MV-4-11 (cell line): ENCODE results near the gene RBX1.
"Not testable (repeated sequence)": the region's sequence is repeated elsewhere in the genome, so short reads cannot be mapped to it uniquely, and the experiment has no call there.

Experiments
- DNase-seq: peaks from one replicate; lab custom pipeline; 2025; lab: John Stamatoyannopoulos, UW

RBX1 gene

DNA sequence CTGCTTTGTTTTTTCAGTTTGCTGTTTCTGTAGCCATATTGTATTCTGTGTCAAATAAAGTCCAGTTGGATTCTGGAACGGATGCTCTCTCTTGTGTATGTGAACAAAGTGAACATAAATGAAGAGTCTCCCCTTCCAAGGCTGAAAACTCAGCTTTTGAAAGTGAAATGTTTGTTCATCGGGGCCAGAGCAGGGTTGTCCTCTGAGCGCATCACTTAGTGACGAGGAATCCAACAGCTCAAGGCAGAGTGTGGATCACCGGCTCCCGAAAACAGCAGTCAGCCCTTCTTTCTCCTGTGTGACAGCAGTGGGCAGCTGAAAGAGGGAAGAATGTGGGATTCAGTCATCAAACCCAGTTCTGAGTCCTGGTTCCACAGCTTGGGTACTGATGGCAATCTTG, 21.4 kb downstream of the RBX1 start:
- DNase-seq, result no peak

DNA sequence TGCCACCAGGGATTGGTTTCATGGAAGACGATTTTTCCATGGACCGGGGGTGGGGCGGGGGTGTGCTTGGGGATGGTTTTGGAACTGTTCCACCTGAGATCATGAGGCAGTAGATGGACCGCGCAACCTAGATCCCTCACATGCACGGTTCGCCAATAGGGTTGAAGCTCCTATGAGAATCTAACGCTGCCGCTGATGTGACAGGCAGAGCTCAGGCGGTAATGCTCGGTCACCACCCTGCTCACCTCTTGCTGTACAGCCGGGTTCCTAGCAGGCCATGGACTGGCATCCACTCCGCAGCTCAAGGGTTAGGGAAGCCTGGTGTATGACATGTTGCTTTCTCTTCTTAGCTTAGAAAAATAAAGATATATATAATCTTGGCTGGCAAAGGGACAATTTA, 22.0 kb downstream of the RBX1 start:
- DNase-seq, result no peak

DNA sequence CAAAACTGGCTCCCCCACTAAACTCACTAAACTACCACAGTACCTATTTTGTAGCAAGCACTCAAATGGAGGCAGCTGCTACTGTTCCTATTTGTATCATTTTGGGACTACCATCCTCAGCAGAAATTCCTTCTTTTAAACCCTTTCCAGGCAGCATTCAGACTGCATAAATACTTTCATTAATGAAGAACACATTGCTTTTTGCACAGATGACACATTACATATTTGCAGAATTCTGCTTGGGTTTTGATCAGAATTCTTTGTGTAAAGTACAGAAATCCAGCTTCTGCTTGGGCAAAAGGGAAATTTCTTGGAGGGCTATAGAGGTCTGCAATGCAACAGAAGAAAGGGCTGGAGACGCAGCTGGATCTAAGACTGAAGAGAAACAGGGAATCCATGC, 24.2 kb downstream of the RBX1 start:
- DNase-seq, result no peak

- DNase-seq, result no peak
Observed at GRCh38 chr22:40976866-40977700, 25.9 kb downstream of the RBX1 start.

DNA sequence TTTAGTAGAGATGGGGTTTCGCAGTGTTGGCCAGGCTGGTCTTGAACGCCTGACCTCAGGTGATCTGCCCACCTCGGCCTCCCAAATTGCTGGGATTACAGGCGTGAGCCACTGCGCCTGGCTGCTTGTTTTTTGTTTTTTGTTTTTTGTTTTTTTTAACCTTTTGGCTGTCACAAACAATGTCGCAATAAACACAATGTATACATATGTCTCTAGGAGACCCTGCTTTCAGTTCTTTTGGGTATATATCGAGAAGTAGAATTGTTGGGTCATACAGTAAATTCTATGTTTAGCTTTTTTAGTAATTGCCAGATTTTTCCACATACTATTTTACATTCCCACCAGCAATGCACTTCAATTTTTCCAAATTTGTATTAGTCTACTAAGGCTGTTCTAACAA, 28.0 kb downstream of the RBX1 start:
- no peak for DNase-seq

DNA sequence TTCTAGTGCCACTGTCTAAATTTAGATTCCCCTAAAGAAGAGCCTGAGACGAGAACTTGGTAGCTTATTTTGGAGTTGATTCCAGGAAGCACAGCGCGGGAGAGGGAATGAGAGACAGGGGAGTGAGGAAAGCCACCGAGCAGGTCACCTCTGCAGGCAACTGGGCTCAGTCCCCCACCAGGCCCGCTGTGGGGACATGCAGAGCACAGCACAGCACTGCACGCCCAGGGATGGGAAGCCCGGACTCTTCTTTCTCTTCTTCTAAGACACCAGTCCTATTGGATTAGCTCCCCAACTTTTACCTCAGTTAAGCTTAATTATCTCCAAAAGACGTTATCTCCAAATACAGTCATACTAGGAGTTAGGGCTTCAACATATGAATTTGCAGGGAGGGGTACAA, 28.7 kb downstream of the RBX1 start:
- DNase-seq, result no peak

GRCh38 chr22:40982482-40983385, 31.6 kb downstream of the RBX1 start:
- DNase-seq, result peak; percentile 65

- DNase-seq, result no peak
Observed at GRCh38 chr22:40991298-40991697, 40.1 kb downstream of the RBX1 start.

- DNase-seq, result no peak
Observed at GRCh38 chr22:40995821-40996220, 44.6 kb downstream of the RBX1 start.

GRCh38 chr22:40997520-40997919, 46.3 kb downstream of the RBX1 start:
- no peak for DNase-seq

- no peak for DNase-seq
Observed at GRCh38 chr22:41000040-41000565, 48.9 kb downstream of the RBX1 start.

GRCh38 chr22:41000941-41001721, 50.0 kb downstream of the RBX1 start:
- DNase-seq, result no peak

GRCh38 chr22:41001722-41002122, 50.5 kb downstream of the RBX1 start:
- no peak for DNase-seq

DNA sequence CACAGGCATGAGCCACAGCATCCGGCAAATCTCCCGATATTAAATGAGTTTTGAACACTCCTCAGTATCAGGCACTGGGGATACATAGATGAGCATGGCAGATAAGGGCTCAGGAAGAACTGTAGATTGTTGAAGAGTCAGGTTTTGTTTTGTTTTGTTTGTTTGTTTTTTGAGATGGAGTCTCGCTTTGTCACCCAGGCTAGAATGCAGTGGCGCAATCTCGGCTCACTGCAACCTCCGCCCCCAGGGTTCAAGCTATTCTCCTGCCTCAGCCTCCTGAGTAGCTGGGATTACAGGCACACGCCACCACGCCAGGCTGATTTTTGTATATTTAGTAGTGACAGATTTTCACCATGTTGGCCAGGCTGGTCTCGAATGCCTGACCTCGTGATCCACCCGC, 51.2 kb downstream of the RBX1 start:
- not testable (repeated sequence) for DNase-seq

DNA sequence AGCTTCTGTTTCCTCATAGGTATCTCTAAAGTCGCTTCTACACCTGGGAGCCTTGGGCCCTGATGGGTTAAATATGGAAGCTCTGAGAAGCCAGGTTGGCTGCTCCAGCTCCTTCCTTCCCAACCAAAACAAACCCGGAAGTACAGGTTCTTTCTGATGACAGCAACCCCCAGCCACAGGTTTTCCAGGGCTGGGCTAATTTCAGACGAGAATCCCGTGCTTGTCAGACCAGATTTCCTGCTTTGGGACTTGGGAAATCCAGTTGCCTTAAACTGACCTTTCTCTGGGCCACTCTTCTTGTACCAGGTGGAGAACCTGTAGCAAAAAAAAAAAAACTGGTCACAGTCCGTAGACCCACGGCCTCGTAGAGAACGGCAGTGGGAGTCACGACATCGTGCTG, 51.9 kb downstream of the RBX1 start:
- DNase-seq, result no peak

DNA sequence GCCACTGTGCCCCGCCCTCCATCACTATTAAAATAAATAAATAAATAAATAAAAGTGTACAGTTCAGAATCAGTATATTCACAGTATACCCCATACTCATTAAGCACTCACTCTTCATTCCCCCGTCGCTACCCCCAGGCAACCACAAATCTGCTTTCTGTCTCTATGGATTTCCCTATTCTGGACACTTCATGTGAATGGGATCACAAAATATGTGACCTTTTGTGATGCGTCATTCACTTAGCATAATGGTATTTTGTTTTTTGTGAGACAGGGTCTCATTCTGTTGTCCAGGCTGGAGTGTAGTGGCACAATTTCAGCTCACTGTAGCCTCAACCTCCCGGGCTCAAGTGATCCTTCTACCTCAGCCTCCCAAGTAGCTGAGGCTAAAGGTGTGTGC, 52.8 kb downstream of the RBX1 start:
- no peak for DNase-seq

GRCh38 chr22:41009222-41009948, 58.2 kb downstream of the RBX1 start:
- peak; percentile 29 for DNase-seq

DNA sequence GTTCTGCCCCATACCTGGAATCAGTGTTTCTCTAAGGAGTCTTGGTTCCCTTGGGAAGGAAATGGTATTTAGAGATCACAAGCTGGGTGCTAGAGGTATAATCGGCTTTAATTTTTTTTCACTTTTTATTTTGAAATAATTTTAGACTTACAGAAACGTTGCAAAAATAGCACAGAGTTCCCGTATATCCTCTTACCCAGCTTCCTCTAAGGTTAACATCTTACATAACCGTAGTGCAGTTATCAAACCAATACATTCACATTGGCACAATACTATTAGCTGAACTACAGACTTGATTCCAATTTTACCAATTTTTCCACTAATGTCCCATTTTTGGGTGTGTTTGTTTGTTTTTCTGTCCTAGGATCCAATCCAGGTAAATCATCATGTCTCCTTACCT, 63.8 kb downstream of the RBX1 start:
- DNase-seq, result no peak

DNA sequence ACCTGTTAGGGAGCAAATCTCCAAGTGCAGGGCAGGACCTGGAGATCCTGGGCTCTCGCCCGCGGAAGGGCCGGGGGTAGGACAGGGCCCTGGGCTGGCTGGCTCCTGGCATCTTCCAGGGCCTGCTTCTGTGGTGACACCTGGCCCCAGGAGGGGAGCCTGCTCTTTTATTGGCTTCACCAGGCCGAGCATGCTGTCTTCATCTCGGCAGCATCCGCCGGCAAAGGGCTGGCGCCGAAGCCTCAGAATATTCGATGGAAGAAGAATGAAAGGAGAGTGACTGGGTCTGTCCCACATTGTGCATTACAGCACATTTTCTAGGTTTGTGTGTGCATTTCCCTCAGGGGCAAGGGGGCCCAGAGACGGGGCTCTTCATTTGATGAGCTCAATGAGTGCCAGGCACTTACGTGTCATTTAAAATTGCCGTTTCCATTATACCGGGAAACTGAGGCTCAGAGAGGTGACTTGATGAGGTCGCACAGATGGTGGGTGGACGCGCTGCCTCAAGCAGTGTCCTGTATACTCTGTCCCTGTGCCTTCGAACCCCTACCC, 70.0 kb downstream of the RBX1 start:
- DNase-seq, result no peak

GRCh38 chr22:41021613-41022454, 70.7 kb downstream of the RBX1 start:
- peak; percentile 57 for DNase-seq
